SK-N-SH treated with all-trans-retinoic acid at 6 μM for 48 hours (cell line): ENCODE measurements around the gene GRB2.
"Not testable (repeated sequence)": the region's sequence is repeated elsewhere in the genome, so short reads cannot be mapped to it uniquely, and the experiment has no call there.

Source experiments
- ATAC-seq: fragments of 200-7000 bp; cut with Tn5 transposase; 3 replicates; pipeline ENCODE4 v1.9.1; 2020; ENCODE audit warnings: mild to moderate bottlenecking, moderate library complexity
- ARNTL ChIP-seq: fragments of 450-650 bp; formaldehyde crosslinking; IDR thresholded peaks from 2 replicates; pipeline ENCODE4 v1.5.0; 2020; ENCODE audit warnings: low read depth, mild to moderate bottlenecking, moderate library complexity, borderline replicate concordance
- BACH2 ChIP-seq: fragments of 250-450 bp; sonication (Bioruptor Pico); IDR thresholded peaks from 2 replicates; pipeline ENCODE4 v1.9.0; 2021; ENCODE audit warnings: mild to moderate bottlenecking, borderline replicate concordance
- CREB5 ChIP-seq: fragments of 250-450 bp; sonication (Bioruptor Pico); IDR thresholded peaks from 2 replicates; pipeline ENCODE4 v1.5.1; 2020; ENCODE audit warnings: low read depth, mild to moderate bottlenecking, moderate library complexity
- CSDC2 ChIP-seq: fragments of 250-450 bp; sonication (Bioruptor Pico); IDR thresholded peaks from 2 replicates; pipeline ENCODE4 v1.5.0; 2020; ENCODE audit warnings: mild to moderate bottlenecking, moderate library complexity
- ESRRG ChIP-seq: fragments of 250-450 bp; sonication (Bioruptor Pico); IDR thresholded peaks from 2 replicates; pipeline ENCODE4 v1.6.1; 2021; ENCODE audit warnings: mild to moderate bottlenecking
- ISL1 ChIP-seq: fragments of 250-450 bp; sonication (Bioruptor Pico); IDR thresholded peaks from 2 replicates; pipeline ENCODE4 v2.1.2; 2022; ENCODE audit warnings: mild to moderate bottlenecking, moderate library complexity
- OSR1 ChIP-seq: fragments of 250-450 bp; sonication (Bioruptor Pico); IDR thresholded peaks from 2 replicates; pipeline ENCODE4 v1.8.0; 2022; ENCODE audit warnings: moderate library complexity, mild to moderate bottlenecking, inconsistent platforms
- PATZ1 ChIP-seq: fragments of 250-450 bp; sonication (Bioruptor Pico); IDR thresholded peaks from 2 replicates; pipeline ENCODE4 v1.8.0; 2020; ENCODE audit warnings: mild to moderate bottlenecking, moderate library complexity, borderline replicate concordance
- POU6F1 ChIP-seq: fragments of 250-450 bp; sonication (Bioruptor Pico); IDR thresholded peaks from 2 replicates; pipeline ENCODE4 v1.8.0; 2021; ENCODE audit warnings: low read depth, mild to moderate bottlenecking, moderate library complexity, borderline replicate concordance
- SNAI2 ChIP-seq: fragments of 250-450 bp; sonication (Bioruptor Pico); IDR thresholded peaks from 2 replicates; pipeline ENCODE4 v1.5.0; 2020; ENCODE audit warnings: mild to moderate bottlenecking, moderate library complexity
- TCF4 ChIP-seq: fragments of 250-450 bp; sonication (Bioruptor Pico); IDR thresholded peaks from 2 replicates; pipeline ENCODE4 v1.8.0; 2021; ENCODE audit warnings: mild to moderate bottlenecking, moderate library complexity, borderline replicate concordance
- TOX ChIP-seq: fragments of 250-450 bp; sonication (Bioruptor Pico); IDR thresholded peaks from 2 replicates; pipeline ENCODE4 v1.8.0; 2021; ENCODE audit warnings: mild to moderate bottlenecking, moderate library complexity, borderline replicate concordance
- TSHZ2 ChIP-seq: fragments of 250-450 bp; sonication (Bioruptor Pico); IDR thresholded peaks from 2 replicates; pipeline ENCODE4 v1.5.0; 2020; ENCODE audit warnings: mild to moderate bottlenecking, moderate library complexity
- ZFP3 ChIP-seq: fragments of 250-450 bp; sonication (Bioruptor Pico); IDR thresholded peaks from 2 replicates; pipeline ENCODE4 v1.5.0; 2020; ENCODE audit warnings: mild to moderate bottlenecking, moderate library complexity
- ZFP30 ChIP-seq: fragments of 450-650 bp; formaldehyde crosslinking; IDR thresholded peaks from 2 replicates; pipeline ENCODE4 v1.5.0; 2022; ENCODE audit warnings: mild to moderate bottlenecking, moderate library complexity
- ZNF565 ChIP-seq: fragments of 450-650 bp; formaldehyde crosslinking; conservative IDR thresholded peaks from 2 replicates; pipeline ENCODE4 v1.5.0; 2020; ENCODE audit warnings: low read depth, mild to moderate bottlenecking, moderate library complexity
- ZNF70 ChIP-seq: fragments of 450-650 bp; formaldehyde crosslinking; IDR thresholded peaks from 2 replicates; pipeline ENCODE4 v1.5.0; 2020; ENCODE audit warnings: mild to moderate bottlenecking, moderate library complexity
- ZNF8 ChIP-seq: fragments of 450-650 bp; formaldehyde crosslinking; IDR thresholded peaks from 2 replicates; pipeline ENCODE4 v1.5.0; 2020; ENCODE audit warnings: mild to moderate bottlenecking, moderate library complexity

Gene GRB2

GRCh38 chr17:75285123-75285522, 120.4 kb downstream of the GRB2 start:
- no peak for TF ChIP-seq TSHZ2 (CRISPR knock-in tag)
- no peak for TF ChIP-seq BACH2 (CRISPR knock-in tag)
- no peak for TF ChIP-seq ZNF70 (CRISPR knock-in tag)
- no peak for TF ChIP-seq ESRRG
- no peak for TF ChIP-seq POU6F1
- TF ChIP-seq ZFP30 (CRISPR knock-in tag): no peak
- TF ChIP-seq TOX (CRISPR knock-in tag): no peak
- no peak for TF ChIP-seq TCF4 (CRISPR knock-in tag)
- no peak for TF ChIP-seq ARNTL (CRISPR knock-in tag)
- no peak for ATAC-seq

- not testable (repeated sequence) for ATAC-seq
Measured at GRCh38 chr17:75280189-75280588, 125.3 kb downstream of the GRB2 start.

GRCh38 chr17:75277664-75278071, 127.8 kb downstream of the GRB2 start:
- peak; percentile 17; the same call in 2 of the 3 replicates for ATAC-seq
- TF ChIP-seq BACH2 (CRISPR knock-in tag): no peak
- no peak for TF ChIP-seq PATZ1
- TF ChIP-seq ZNF565: no peak
- TF ChIP-seq CSDC2: no peak
- no peak for TF ChIP-seq ISL1
- TF ChIP-seq ESRRG: no peak
- TF ChIP-seq SNAI2 (CRISPR knock-in tag): no peak
- no peak for TF ChIP-seq CREB5 (CRISPR knock-in tag)
- no peak for TF ChIP-seq ZFP3 (CRISPR knock-in tag)
- no peak for TF ChIP-seq ARNTL (CRISPR knock-in tag)
- TF ChIP-seq ZNF70 (CRISPR knock-in tag): no peak
- TF ChIP-seq ZNF8 (CRISPR knock-in tag): no peak
- TF ChIP-seq ZFP30 (CRISPR knock-in tag): no peak

- no peak for ATAC-seq
Measured at GRCh38 chr17:75273977-75274708, 131.3 kb downstream of the GRB2 start.

More at GRCh38 chr17:75273977-75274708, 131.3 kb downstream of the GRB2 start:
- TF ChIP-seq OSR1 (CRISPR knock-in tag): no peak
- TF ChIP-seq ZNF565: no peak
- no peak for TF ChIP-seq ZNF8 (CRISPR knock-in tag)
- peak; percentile 43; the same call in 1 of the 2 replicates for TF ChIP-seq SNAI2 (CRISPR knock-in tag)
- TF ChIP-seq CREB5 (CRISPR knock-in tag): no peak
- TF ChIP-seq PATZ1: 0 out of 2 replicates have a peak, but pooled peaks have one; percentile 11
